ENCODE data around the gene LRP1. TPM values are rescaled to one million over a fixed set of nuclear protein-coding genes. Genes with fewer than 3 reads are reported as not detected.

The LRP1 gene
- total and polyA plus RNA-seq, 2 experiments from 2014 or later, result 26.6 to 145 TPM

GRCh38 chr12:57219205-57219992, 91.1 kb downstream of the LRP1 start:
- Histone ChIP-seq H3K79me2 (replicated peaks; ENCODE audit: insufficient read depth) (no peaks in the 10 kb centered on the region), H3K27me3 (ENCODE audit: insufficient read depth) (peaks cover 99% of the 10 kb centered on the region), H3K27ac (ENCODE audit: low read depth) (no peak overlapping the region), H3K4me2 (peak overlapping the region; percentile 76), H3K9me2 (ENCODE audit: insufficient read depth) (no peaks in the 10 kb centered on the region), H2AFZ (no peak overlapping the region), H3K4me3 (peak overlapping the region; percentile 43; the same call in 1 of the 2 replicates), H3F3A (replicated peaks; ENCODE audit: low read depth) (0 out of 2 replicates have a peak, but pooled peaks cover 27% of the 10 kb centered on the region), H4K20me1 (replicated peaks; ENCODE audit: insufficient read depth) (peaks cover 7% of the 10 kb centered on the region; the same call in 1 of the 2 replicates), H3K4me1 (ENCODE audit: insufficient read depth) (peaks cover 54% of the 10 kb centered on the region), H3K36me3 (ENCODE audit: insufficient read depth) (no peaks in the 10 kb centered on the region)
- ATAC-seq, result no peak
- peaks cover 3% of the 10 kb centered on the region for H3K9me3 Mint-ChIP-seq
- no peaks in the 10 kb centered on the region; the same call in 2 of the 3 replicates for H3K36me3 Mint-ChIP-seq (ENCODE audit: low read depth)
- TF ChIP-seq ZNF114 (CRISPR knock-in tag; IDR thresholded peaks at IDR 0.05), result no peak
- TF ChIP-seq EZH2 (IDR thresholded peaks at IDR 0.05; ENCODE audit: low read depth, unreplicated experiment), result peak; percentile 79
- DNase-seq (ENCODE audit: low spot score), result no peak
- H3K27me3 Mint-ChIP-seq (ENCODE audit: insufficient read depth, low read depth, poor library complexity), result peaks cover 92% of the 10 kb centered on the region
- peak overlapping the region; percentile 66 for H3K4me3 Mint-ChIP-seq
- H3K4me1 Mint-ChIP-seq, result peaks cover 67% of the 10 kb centered on the region
- no peak overlapping the region for H3K27ac Mint-ChIP-seq

GRCh38 chr12:57219993-57220754, 91.9 kb downstream of the LRP1 start:
- Histone ChIP-seq H3K27ac (ENCODE audit: low read depth) (no peak overlapping the region), H3K27me3 (ENCODE audit: insufficient read depth) (peaks cover 99% of the 10 kb centered on the region), H3K79me2 (replicated peaks; ENCODE audit: insufficient read depth) (no peaks in the 10 kb centered on the region), H4K20me1 (replicated peaks; ENCODE audit: insufficient read depth) (peaks cover 7% of the 10 kb centered on the region; the same call in 1 of the 2 replicates), H3K4me3 (peak overlapping the region; percentile 43), H3K36me3 (ENCODE audit: insufficient read depth) (no peaks in the 10 kb centered on the region), H2AFZ (no peak overlapping the region), H3K4me2 (peak overlapping the region; percentile 76), H3K9me2 (ENCODE audit: insufficient read depth) (no peaks in the 10 kb centered on the region), H3K4me1 (ENCODE audit: insufficient read depth) (peaks cover 53% of the 10 kb centered on the region), H3F3A (replicated peaks; ENCODE audit: low read depth) (0 out of 2 replicates have a peak, but pooled peaks cover 22% of the 10 kb centered on the region)
- ATAC-seq, result no peak
- peaks cover 64% of the 10 kb centered on the region for H3K4me1 Mint-ChIP-seq
- H3K4me3 Mint-ChIP-seq, result peak overlapping the region; percentile 66
- peak; percentile 44 for DNase-seq (ENCODE audit: low spot score)
- peaks cover 3% of the 10 kb centered on the region; the same call in 2 of the 3 replicates for H3K9me3 Mint-ChIP-seq
- H3K27me3 Mint-ChIP-seq (ENCODE audit: insufficient read depth, low read depth, poor library complexity), result peaks cover 92% of the 10 kb centered on the region
- H3K36me3 Mint-ChIP-seq (ENCODE audit: low read depth), result no peaks in the 10 kb centered on the region; the same call in 2 of the 3 replicates
- no peak overlapping the region for H3K27ac Mint-ChIP-seq
- TF ChIP-seq POLR2AphosphoS5 (IDR thresholded peaks at IDR 0.05; ENCODE audit: low read depth), result no peak
- TF ChIP-seq ZNF331 (CRISPR knock-in tag; IDR thresholded peaks at IDR 0.05; ENCODE audit: low read depth), result no peak
- TF ChIP-seq CREB1 (CRISPR knock-in tag; IDR thresholded peaks at IDR 0.05; ENCODE audit: low read depth), result no peak
- no peak for TF ChIP-seq EZH2 (IDR thresholded peaks at IDR 0.05; ENCODE audit: low read depth, unreplicated experiment)
- TF ChIP-seq STAT1 (IDR thresholded peaks at IDR 0.05; ENCODE audit: unreplicated experiment), result no peak
- TF ChIP-seq, protein P1, sequence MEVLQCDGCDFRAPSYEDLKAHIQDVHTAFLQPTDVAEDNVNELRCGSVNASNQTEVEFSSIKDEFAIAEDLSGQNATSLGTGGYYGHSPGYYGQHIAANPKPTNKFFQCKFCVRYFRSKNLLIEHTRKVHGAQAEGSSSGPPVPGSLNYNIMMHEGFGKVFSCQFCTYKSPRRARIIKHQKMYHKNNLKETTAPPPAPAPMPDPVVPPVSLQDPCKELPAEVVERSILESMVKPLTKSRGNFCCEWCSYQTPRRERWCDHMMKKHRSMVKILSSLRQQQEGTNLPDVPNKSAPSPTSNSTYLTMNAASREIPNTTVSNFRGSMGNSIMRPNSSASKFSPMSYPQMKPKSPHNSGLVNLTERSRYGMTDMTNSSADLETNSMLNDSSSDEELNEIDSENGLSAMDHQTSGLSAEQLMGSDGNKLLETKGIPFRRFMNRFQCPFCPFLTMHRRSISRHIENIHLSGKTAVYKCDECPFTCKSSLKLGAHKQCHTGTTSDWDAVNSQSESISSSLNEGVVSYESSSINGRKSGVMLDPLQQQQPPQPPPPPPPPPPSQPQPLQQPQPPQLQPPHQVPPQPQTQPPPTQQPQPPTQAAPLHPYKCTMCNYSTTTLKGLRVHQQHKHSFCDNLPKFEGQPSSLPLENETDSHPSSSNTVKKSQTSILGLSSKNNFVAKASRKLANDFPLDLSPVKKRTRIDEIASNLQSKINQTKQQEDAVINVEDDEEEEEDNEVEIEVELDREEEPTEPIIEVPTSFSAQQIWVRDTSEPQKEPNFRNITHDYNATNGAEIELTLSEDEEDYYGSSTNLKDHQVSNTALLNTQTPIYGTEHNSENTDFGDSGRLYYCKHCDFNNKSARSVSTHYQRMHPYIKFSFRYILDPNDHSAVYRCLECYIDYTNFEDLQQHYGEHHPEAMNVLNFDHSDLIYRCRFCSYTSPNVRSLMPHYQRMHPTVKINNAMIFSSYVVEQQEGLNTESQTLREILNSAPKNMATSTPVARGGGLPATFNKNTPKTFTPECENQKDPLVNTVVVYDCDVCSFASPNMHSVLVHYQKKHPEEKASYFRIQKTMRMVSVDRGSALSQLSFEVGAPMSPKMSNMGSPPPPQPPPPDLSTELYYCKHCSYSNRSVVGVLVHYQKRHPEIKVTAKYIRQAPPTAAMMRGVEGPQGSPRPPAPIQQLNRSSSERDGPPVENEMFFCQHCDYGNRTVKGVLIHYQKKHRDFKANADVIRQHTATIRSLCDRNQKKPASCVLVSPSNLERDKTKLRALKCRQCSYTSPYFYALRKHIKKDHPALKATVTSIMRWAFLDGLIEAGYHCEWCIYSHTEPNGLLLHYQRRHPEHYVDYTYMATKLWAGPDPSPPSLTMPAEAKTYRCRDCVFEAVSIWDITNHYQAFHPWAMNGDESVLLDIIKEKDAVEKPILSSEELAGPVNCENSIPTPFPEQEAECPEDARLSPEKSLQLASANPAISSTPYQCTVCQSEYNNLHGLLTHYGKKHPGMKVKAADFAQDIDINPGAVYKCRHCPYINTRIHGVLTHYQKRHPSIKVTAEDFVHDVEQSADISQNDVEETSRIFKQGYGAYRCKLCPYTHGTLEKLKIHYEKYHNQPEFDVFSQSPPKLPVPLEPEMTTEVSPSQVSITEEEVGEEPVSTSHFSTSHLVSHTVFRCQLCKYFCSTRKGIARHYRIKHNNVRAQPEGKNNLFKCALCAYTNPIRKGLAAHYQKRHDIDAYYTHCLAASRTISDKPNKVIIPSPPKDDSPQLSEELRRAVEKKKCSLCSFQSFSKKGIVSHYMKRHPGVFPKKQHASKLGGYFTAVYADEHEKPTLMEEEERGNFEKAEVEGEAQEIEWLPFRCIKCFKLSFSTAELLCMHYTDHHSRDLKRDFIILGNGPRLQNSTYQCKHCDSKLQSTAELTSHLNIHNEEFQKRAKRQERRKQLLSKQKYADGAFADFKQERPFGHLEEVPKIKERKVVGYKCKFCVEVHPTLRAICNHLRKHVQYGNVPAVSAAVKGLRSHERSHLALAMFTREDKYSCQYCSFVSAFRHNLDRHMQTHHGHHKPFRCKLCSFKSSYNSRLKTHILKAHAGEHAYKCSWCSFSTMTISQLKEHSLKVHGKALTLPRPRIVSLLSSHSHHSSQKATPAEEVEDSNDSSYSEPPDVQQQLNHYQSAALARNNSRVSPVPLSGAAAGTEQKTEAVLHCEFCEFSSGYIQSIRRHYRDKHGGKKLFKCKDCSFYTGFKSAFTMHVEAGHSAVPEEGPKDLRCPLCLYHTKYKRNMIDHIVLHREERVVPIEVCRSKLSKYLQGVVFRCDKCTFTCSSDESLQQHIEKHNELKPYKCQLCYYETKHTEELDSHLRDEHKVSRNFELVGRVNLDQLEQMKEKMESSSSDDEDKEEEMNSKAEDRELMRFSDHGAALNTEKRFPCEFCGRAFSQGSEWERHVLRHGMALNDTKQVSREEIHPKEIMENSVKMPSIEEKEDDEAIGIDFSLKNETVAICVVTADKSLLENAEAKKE (CRISPR knock-in tag; IDR thresholded peaks at IDR 0.05), result no peak
- no peak for TF ChIP-seq ZNF114 (CRISPR knock-in tag; IDR thresholded peaks at IDR 0.05)
- TF ChIP-seq CTCF (conservative IDR thresholded peaks at IDR 0.05; ENCODE audit: low read depth in 2 of 2), result no peak
- no peak for TF ChIP-seq EZH2phosphoT487 (IDR thresholded peaks at IDR 0.05; ENCODE audit: unreplicated experiment)
